A549 (cell line): ENCODE measurements around the gene OSBPL2. TPM values are rescaled to one million over a fixed set of nuclear protein-coding genes. Genes with fewer than 3 reads are reported as not detected.

ENCODE experiments used
- ATAC-seq, 2 experiments: fragments of 200-7000 bp in 1 of 2; fragments of >200 bp in 1 of 2; cut with Nextera tagmentation in 1 of 2; cut with Tn5 transposase in 1 of 2; 3 replicates each; pipeline versions ENCODE4 v1.8.0 to v1.9.1; 2018 to 2020; ENCODE audit warnings: mild to moderate bottlenecking in 1 of 2, moderate library complexity in 1 of 2
- CTCF ChIA-PET: fragments of 300-600 bp; sonication (Branson Sonifier 250); formaldehyde crosslinking; extraction: SDS; loops from one replicate; lab custom pipeline; 2021; ENCODE audit warnings: antibody characterized with exemption, inconsistent platforms; lab: Yijun Ruan, JAX
- POLR2A ChIA-PET: fragments of 350-600 bp; formaldehyde crosslinking; extraction: SDS; loops from one replicate; lab custom pipeline; 2021; ENCODE audit warnings: antibody characterized with exemption, inconsistent platforms; lab: Yijun Ruan, JAX
- DNase-seq, 2 experiments: peaks; one replicate each; pipeline versions ENCODE4 v3.0.0 to v3.0.0-alpha.2; 2011 to 2016; ENCODE audit warnings: low read depth in 1 of 2, low spot score in 1 of 2
- FAIRE-seq: peaks from 2 replicates; lab custom pipeline; 2011; peaks lifted over from hg19 to GRCh38; lab: Jason Lieb, UNC
- H3K27ac ChIP-seq, 2 experiments: fragments of >200 bp; sonication (Bioruptor Twin); formaldehyde crosslinking; 3 replicates each; pipeline ENCODE4 v1.5.1; 2016 to 2017
- H3K4me1 ChIP-seq: fragments of >200 bp; sonication (Bioruptor Twin); formaldehyde crosslinking; 3 replicates; pipeline ENCODE4 v1.6.1; 2016
- H3K4me2 ChIP-seq: fragments of >200 bp; sonication (Bioruptor Twin); formaldehyde crosslinking; 3 replicates; pipeline ENCODE4 v1.6.1; 2016
- H3K4me3 ChIP-seq: fragments of >200 bp; sonication (Bioruptor Twin); formaldehyde crosslinking; 3 replicates; pipeline ENCODE4 v1.5.1; 2016
- H3K9me3 ChIP-seq: fragments of >200 bp; sonication (Bioruptor Twin); formaldehyde crosslinking; 3 replicates; pipeline ENCODE4 v1.6.1; 2016
- BCL3 ChIP-seq: fragments of >200 bp; sonication (Bioruptor Twin); formaldehyde crosslinking; IDR thresholded peaks from 3 replicates; pipeline ENCODE4 v1.6.1; 2016
- BHLHE40 ChIP-seq: IDR thresholded peaks from 2 replicates; pipeline ENCODE4 v1.6.1; 2012; ENCODE audit warnings: low read depth, low read length, inconsistent platforms
- EHMT2 ChIP-seq: fragments of 200-600 bp; sonication (generic); IDR thresholded peaks from 2 replicates; pipeline ENCODE4 v1.6.1; 2016; ENCODE audit warnings: antibody characterized with exemption, low read depth, mild to moderate bottlenecking, moderate library complexity
- ELK1 ChIP-seq: fragments of 150-350 bp; IDR thresholded peaks from 2 replicates; pipeline ENCODE4 v1.6.1; 2014; ENCODE audit warnings: low read depth, mild to moderate bottlenecking, low read length
- EP300 ChIP-seq, 2 experiments: fragments of >200 bp; sonication (Bioruptor Twin); formaldehyde crosslinking; IDR thresholded peaks; 2 replicates in 1 of 2; 3 replicates in 1 of 2; pipeline ENCODE4 v1.6.1; 2016 to 2017
- ESRRA ChIP-seq: fragments of 150-350 bp; IDR thresholded peaks from 2 replicates; pipeline ENCODE4 v1.6.1; 2014; ENCODE audit warnings: mild to moderate bottlenecking, low read length, borderline replicate concordance
- HMGXB4 ChIP-seq: fragments of 250-450 bp; sonication (Bioruptor Pico); IDR thresholded peaks from 2 replicates; pipeline ENCODE4 v1.5.0; 2021; ENCODE audit warnings: mild to moderate bottlenecking, moderate library complexity, borderline replicate concordance
- HOXB5 ChIP-seq: fragments of 250-450 bp; sonication (Bioruptor Pico); IDR thresholded peaks from 2 replicates; pipeline ENCODE4 v1.5.0; 2020; ENCODE audit warnings: mild to moderate bottlenecking, moderate library complexity
- JUN ChIP-seq, 2 experiments: fragments of >200 bp; sonication (Bioruptor Twin); formaldehyde crosslinking; IDR thresholded peaks; 2 replicates in 1 of 2; 3 replicates in 1 of 2; pipeline ENCODE4 v1.6.1; 2016 to 2017
- KDM5A ChIP-seq: fragments of 200-600 bp; sonication (generic); IDR thresholded peaks from 2 replicates; pipeline ENCODE4 v1.6.1; 2016; ENCODE audit warnings: antibody characterized with exemption, mild to moderate bottlenecking
- MAX ChIP-seq: IDR thresholded peaks from 2 replicates; pipeline ENCODE4 v1.6.1; 2012
- MAZ ChIP-seq: fragments of 150-350 bp; IDR thresholded peaks from 2 replicates; pipeline ENCODE4 v1.6.1; 2014; ENCODE audit warnings: antibody characterized with exemption, low read depth, low read length, borderline replicate concordance
- NPAS2 ChIP-seq: fragments of 250-450 bp; sonication (Bioruptor Pico); IDR thresholded peaks from 2 replicates; pipeline ENCODE4 v1.8.0; 2022; ENCODE audit warnings: mild to moderate bottlenecking, moderate library complexity, borderline replicate concordance
- NR3C1 ChIP-seq: fragments of >200 bp; sonication (Bioruptor Twin); formaldehyde crosslinking; IDR thresholded peaks from 3 replicates; pipeline ENCODE4 v1.6.1; 2017
- PBX3 ChIP-seq: IDR thresholded peaks from 2 replicates; pipeline ENCODE4 v1.6.1; 2012
- RCOR1 ChIP-seq: fragments of 150-350 bp; IDR thresholded peaks from 2 replicates; pipeline ENCODE4 v1.6.1; 2014; ENCODE audit warnings: antibody characterized with exemption, low read length, low read depth
- REST ChIP-seq: fragments of 200-600 bp; sonication (generic); IDR thresholded peaks from 2 replicates; pipeline ENCODE4 v1.6.1; 2016; ENCODE audit warnings: antibody characterized with exemption, mild to moderate bottlenecking, moderate library complexity
- RFX5 ChIP-seq: fragments of 450-650 bp; IDR thresholded peaks from 2 replicates; pipeline ENCODE4 v1.7.1; 2014; ENCODE audit warnings: antibody characterized with exemption, mild to moderate bottlenecking, moderate library complexity
- USF2 ChIP-seq: fragments of 450-650 bp; IDR thresholded peaks from 2 replicates; pipeline ENCODE4 v1.6.1; 2014; ENCODE audit warnings: antibody characterized with exemption
- WGBS: methylation state at CpG from one replicate; pipeline ENCODE4 v1.1.6; 2017; ENCODE audit errors: missing lambda C conversion rate; 5-methylcytosine and 5-hydroxymethylcytosine counted together
- polyA plus RNA-seq, 4 experiments: library from polyadenylated mRNA; depleted of rRNA in 3 of 4; stranded (reverse); fragments of >200 nt; fragmentation: RNase III in 1 of 4; extraction: RNeasy Plus Mini Kit Qiagen cat#74134 plus additional on column Dnase treatment in 1 of 4; gene quantifications; 2 replicates in 3 of 4; 3 replicates in 1 of 4; pipeline ENCODE4 v1.2.3, GENCODE V29; 2011 to 2017

The OSBPL2 gene
- polyA plus RNA-seq, 2 of the 4 experiments (the other 2 are of a cell fraction) = 14.6 to 14.8 TPM

- TF ChIP-seq ESRRA (no peak), REST (no peak), HOXB5 (CRISPR knock-in tag) (no peak), MAZ (no peak), HMGXB4 (CRISPR knock-in tag) (no peak), USF2 (no peak), PBX3 (no peak), RCOR1 (no peak), RFX5 (no peak), EHMT2 (no peak), MAX (no peak), BHLHE40 (no peak), NPAS2 (CRISPR knock-in tag) (no peak), ELK1 (no peak), NR3C1 (no peak), KDM5A (no peak), BCL3 (no peak), JUN (IDR thresholded peaks at IDR 0.05) (no peak), EP300 (IDR thresholded peaks at IDR 0.05) (no peak)
- Histone ChIP-seq H3K4me3 (no peak overlapping the region), H3K4me2 (no peak overlapping the region), H3K9me3 (no peaks in the 10 kb centered on the region), H3K4me1 (no peaks in the 10 kb centered on the region), H3K27ac (no peak overlapping the region)
- ChIA-PET CTCF (interaction anchor here (0.7 kb wide), 1 partner anchor 20 kb away, joined by 4 read pairs; no protein-coding TSS in a partner anchor), POLR2A (no interaction called here)
- 89% methylated on average over 26 of the region's 26 CpGs for WGBS
- DNase-seq = no peak
- no peak for FAIRE-seq
- no peak for ATAC-seq
Observed at GRCh38 chr20:62252342-62252966, 14.1 kb downstream of the OSBPL2 start.
